Right lobe of liver (tissue), 6 donors: Measurements from ENCODE around the gene FAM236A. TPM values are rescaled to one million over a fixed set of nuclear protein-coding genes. Genes with fewer than 3 reads are reported as not detected.
"Not testable (repeated sequence)": the region's sequence is repeated elsewhere in the genome, so short reads cannot be mapped to it uniquely, and the experiment has no call there.

ENCODE experiments used
- ATAC-seq, 4 donors: fragments of 200-7000 bp; cut with Tn5 transposase; one replicate each; pipeline ENCODE4 v1.9.1; 2020; ENCODE audit warnings: mild to moderate bottlenecking in 4 of 4, moderate library complexity in 4 of 4
- DNase-seq, 3 donors: peaks; one replicate each; pipeline ENCODE4 v3.0.0-alpha.2; 2020
- H3K27ac ChIP-seq, 3 donors: fragments of 200-600 bp; one replicate each; pipeline ENCODE4 v1.8.0; 2022
- H3K27me3 ChIP-seq, 2 donors: fragments of 200-600 bp; one replicate each; pipeline ENCODE4 v1.8.0; 2022
- H3K36me3 ChIP-seq, 4 donors: fragments of 200-600 bp; sonication (generic) in 1 of 4; one replicate each; pipeline versions ENCODE4 v1.5.1 to v1.8.0; 2017 to 2022; ENCODE audit warnings: control low read depth in 1 of 4
- H3K4me1 ChIP-seq, 4 donors: fragments of 200-600 bp; sonication (generic) in 1 of 4; one replicate each; pipeline versions ENCODE4 v1.5.1 to v1.8.0; 2017 to 2022; ENCODE audit warnings: control low read depth in 1 of 4
- H3K4me3 ChIP-seq, 3 donors: fragments of 200-600 bp; one replicate each; pipeline ENCODE4 v1.8.0; 2022
- H3K9me3 ChIP-seq, 4 donors: fragments of 200-600 bp; sonication (generic) in 1 of 4; one replicate each; pipeline versions ENCODE4 v1.5.1 to v1.8.0; 2017 to 2022; ENCODE audit warnings: control low read depth in 1 of 4
- WGBS: methylation state at CpG from one replicate; pipeline ENCODE4 v1.1.6; 2018; ENCODE audit warnings: low coverage, low lambda C conversion rate; ENCODE audit not compliant: insufficient coverage; ENCODE audit errors: missing lambda C conversion rate; 5-methylcytosine and 5-hydroxymethylcytosine counted together
- intact Hi-C, 2 donors: fragments of 100-400 bp; cut with DNase I; formaldehyde crosslinking; loops; one replicate each; pipeline versions ENCODE4 v1.11.2 to v1.14.1; 2022
- long read RNA-seq: library from polyadenylated mRNA; unstranded; transcript quantifications from one replicate; pipeline ENCODE4 v2.0.0, GENCODE V29; 2019
- total RNA-seq, 6 experiments: library from RNA; depleted of rRNA in 2 of 6; stranded (reverse); fragments of >200 nt in 2 of 6; fragmentation: NEBNext Ultra II Directional in 3 of 6; extraction: Animal tissue kit (Norgen Biotek cat#: 25700) in 3 of 6; gene quantifications; one replicate each; pipeline versions ENCODE4 v1.1.0 to v1.2.4, GENCODE V29; 2016 to 2023
- donor health status: DM: no; HTN: yes; CAD: no.
- donor health status: DM: no; HTN: no; CAD: no.
- donor health status: DM: no; HTN: no; CAD: no.
- donor health status: DM: no; HTN: yes; CAD: no.
- donor health status: DM: no; HTN: yes; CAD: no.

Gene FAM236A
- not detected for total RNA-seq
- long read RNA-seq = 0 reads

- H3K27ac ChIP-seq, H3K4me1 ChIP-seq, H3K9me3 ChIP-seq, H3K4me3 ChIP-seq, H3K36me3 ChIP-seq, H3K27me3 ChIP-seq, DNase-seq, intact Hi-C loops, ATAC-seq: not testable (repeated sequence)
- no CpG with 5 or more reads among the region's 15 CpGs for WGBS
Observed at GRCh38 chrX:72937906-72938305, at the start of gene FAM236A. Gene FAM236A, plus strand, starts transcription at chrX:72938206. Its CDS starts 57 bp downstream, at chrX:72938263.

- ATAC-seq, H3K4me3 ChIP-seq, H3K36me3 ChIP-seq, H3K9me3 ChIP-seq, DNase-seq, H3K4me1 ChIP-seq, intact Hi-C loops, H3K27me3 ChIP-seq, H3K27ac ChIP-seq: not testable (repeated sequence)
- whole genome bisulfite sequencing = no CpG with 5 or more reads among the region's 14 CpGs
Observed at GRCh38 chrX:72889740-72890139, 48.3 kb upstream of the FAM236A start.

GRCh38 chrX:72912315-72912714, 25.7 kb upstream of the FAM236A start, which contains the start of gene FAM236C:
Gene FAM236C, plus strand, starts transcription at chrX:72912615. Its CDS starts 100 bp downstream, at chrX:72912715.
- H3K9me3 ChIP-seq, H3K4me1 ChIP-seq, DNase-seq, H3K36me3 ChIP-seq, intact Hi-C loops, H3K27ac ChIP-seq, ATAC-seq, H3K27me3 ChIP-seq, H3K4me3 ChIP-seq: not testable (repeated sequence)
- no CpG with 5 or more reads among the region's 13 CpGs for WGBS

- H3K9me3 ChIP-seq = not testable (repeated sequence)
Observed at GRCh38 chrX:72916096-72916495, 21.9 kb upstream of the FAM236A start.

GRCh38 chrX:72932283-72932682, 5.7 kb upstream of the FAM236A start:
- H3K4me3 ChIP-seq, H3K4me1 ChIP-seq, H3K9me3 ChIP-seq, DNase-seq, ATAC-seq, intact Hi-C loops, H3K27me3 ChIP-seq, H3K36me3 ChIP-seq, H3K27ac ChIP-seq: not testable (repeated sequence)
- WGBS = no CpG with 5 or more reads among the region's 1 CpG

More at GRCh38 chrX:72916096-72916495, 21.9 kb upstream of the FAM236A start:
- H3K36me3 ChIP-seq, ATAC-seq, DNase-seq, H3K27me3 ChIP-seq, H3K4me1 ChIP-seq, intact Hi-C loops, H3K27ac ChIP-seq, H3K4me3 ChIP-seq: not testable (repeated sequence)
- 71% methylated on average over 2 of the region's 5 CpGs for WGBS

- intact Hi-C loops = not testable (repeated sequence)
Observed at GRCh38 chrX:72936455-72936854, 1.6 kb upstream of the FAM236A start.

GRCh38 chrX:72936882-72937455, 1.0 kb upstream of the FAM236A start:
- H3K4me3 ChIP-seq, DNase-seq, H3K4me1 ChIP-seq, H3K9me3 ChIP-seq, H3K36me3 ChIP-seq, ATAC-seq, H3K27ac ChIP-seq, H3K27me3 ChIP-seq, intact Hi-C loops: not testable (repeated sequence)
- no CpG with 5 or more reads among the region's 8 CpGs for WGBS

More at GRCh38 chrX:72936455-72936854, 1.6 kb upstream of the FAM236A start:
- H3K9me3 ChIP-seq, H3K27me3 ChIP-seq, H3K36me3 ChIP-seq, H3K27ac ChIP-seq, DNase-seq, H3K4me1 ChIP-seq, H3K4me3 ChIP-seq: not testable (repeated sequence)
- peak in 1 of 4 donors; percentile 33 for ATAC-seq
- WGBS = no CpG with 5 or more reads among the region's 7 CpGs

GRCh38 chrX:72942272-72942671, 4.3 kb downstream of the FAM236A start:
- H3K4me3 ChIP-seq, H3K9me3 ChIP-seq, ATAC-seq, H3K36me3 ChIP-seq, intact Hi-C loops, DNase-seq, H3K27ac ChIP-seq, H3K27me3 ChIP-seq, H3K4me1 ChIP-seq: not testable (repeated sequence)
- WGBS = no CpG with 5 or more reads among the region's 6 CpGs

GRCh38 chrX:72943035-72943818, 5.2 kb downstream of the FAM236A start:
- DNase-seq, H3K27ac ChIP-seq, H3K9me3 ChIP-seq, H3K4me3 ChIP-seq, H3K4me1 ChIP-seq, intact Hi-C loops, ATAC-seq, H3K36me3 ChIP-seq, H3K27me3 ChIP-seq: not testable (repeated sequence)
- WGBS = no CpG with 5 or more reads among the region's 44 CpGs

GRCh38 chrX:72943819-72944169, 5.8 kb downstream of the FAM236A start, which contains the start of gene DMRTC1:
Gene DMRTC1, minus strand, starts transcription at chrX:72943837. Its CDS starts 68,143 bp downstream, at chrX:72875694.
- DNase-seq, intact Hi-C loops, H3K9me3 ChIP-seq, H3K36me3 ChIP-seq, H3K27me3 ChIP-seq, H3K27ac ChIP-seq, H3K4me3 ChIP-seq, H3K4me1 ChIP-seq: not testable (repeated sequence)
- no CpG with 5 or more reads among the region's 15 CpGs for WGBS
- peak; percentile 35 to 58 (median 54) for ATAC-seq

GRCh38 chrX:72959971-72960370, 22.0 kb downstream of the FAM236A start:
- intact Hi-C loops, DNase-seq, ATAC-seq: not testable (repeated sequence)

More at GRCh38 chrX:72959971-72960370, 22.0 kb downstream of the FAM236A start:
- not testable (repeated sequence) for H3K4me1 ChIP-seq, H3K27me3 ChIP-seq, H3K4me3 ChIP-seq, H3K36me3 ChIP-seq, H3K27ac ChIP-seq, H3K9me3 ChIP-seq
- no CpG with 5 or more reads among the region's 9 CpGs for WGBS
